BE2C (cell line): ENCODE measurements around the gene NUP214.

Experiments used
- DNase-seq: peaks from one replicate; pipeline ENCODE4 v3.0.0-alpha.2; 2020
- H3K27me3 ChIP-seq: fragments of 250-450 bp; sonication (Bioruptor Pico); 2 replicates; pipeline ENCODE4 v1.5.1; 2020; ENCODE audit warnings: mild to moderate bottlenecking
- H3K36me3 ChIP-seq: fragments of 250-450 bp; sonication (Bioruptor Pico); 2 replicates; pipeline ENCODE4 v1.5.1; 2020; ENCODE audit warnings: mild to moderate bottlenecking
- H3K4me1 ChIP-seq: fragments of 250-450 bp; sonication (Bioruptor Pico); 2 replicates; pipeline ENCODE4 v1.5.1; 2020
- H3K4me3 ChIP-seq: 2 replicates; pipeline ENCODE4 v1.5.1; 2011; ENCODE audit warnings: low read depth, low read length
- H3K9me3 ChIP-seq: fragments of 250-450 bp; sonication (Bioruptor Pico); 2 replicates; pipeline ENCODE4 v1.5.1; 2020
- TF ChIP-seq, protein P1 (sequence below): IDR thresholded peaks from 2 replicates; pipeline ENCODE4 v1.5.1; 2012; ENCODE audit warnings: mild to moderate bottlenecking, low read depth, low read length

The NUP214 gene

DNA sequence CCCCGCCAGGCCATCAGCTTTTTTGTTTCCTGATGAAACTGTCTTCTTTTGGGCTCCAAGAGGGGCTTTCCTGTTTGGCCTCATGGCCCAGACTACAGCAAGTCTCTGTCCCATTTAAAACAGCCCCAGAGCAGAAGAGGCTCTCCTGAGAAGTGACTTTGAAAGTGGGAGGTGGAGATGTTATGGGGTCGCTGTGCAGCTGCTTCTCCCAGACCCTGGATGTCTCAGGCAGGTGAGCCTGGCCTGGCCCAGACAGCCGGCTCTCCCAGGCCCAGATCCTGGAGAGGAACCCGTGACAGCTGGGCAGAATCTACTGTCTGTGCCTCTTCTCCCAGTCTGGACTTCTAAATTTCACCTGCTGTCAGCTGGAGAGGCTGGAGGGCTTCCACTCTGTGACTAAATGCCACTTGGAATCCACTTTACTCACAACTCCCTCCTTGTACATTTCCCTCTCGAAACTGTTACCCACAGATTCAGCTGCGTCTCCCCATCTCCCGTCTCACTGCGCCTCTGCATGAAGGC lies 130.4 kb downstream of the NUP214 start:
- Histone ChIP-seq H3K27me3 (no peaks in the 10 kb centered on the region), H3K36me3 (no peaks in the 10 kb centered on the region), H3K9me3 (no peaks in the 10 kb centered on the region), H3K4me3 (no peak overlapping the region), H3K4me1 (no peaks in the 10 kb centered on the region)
- TF ChIP-seq, protein P1, sequence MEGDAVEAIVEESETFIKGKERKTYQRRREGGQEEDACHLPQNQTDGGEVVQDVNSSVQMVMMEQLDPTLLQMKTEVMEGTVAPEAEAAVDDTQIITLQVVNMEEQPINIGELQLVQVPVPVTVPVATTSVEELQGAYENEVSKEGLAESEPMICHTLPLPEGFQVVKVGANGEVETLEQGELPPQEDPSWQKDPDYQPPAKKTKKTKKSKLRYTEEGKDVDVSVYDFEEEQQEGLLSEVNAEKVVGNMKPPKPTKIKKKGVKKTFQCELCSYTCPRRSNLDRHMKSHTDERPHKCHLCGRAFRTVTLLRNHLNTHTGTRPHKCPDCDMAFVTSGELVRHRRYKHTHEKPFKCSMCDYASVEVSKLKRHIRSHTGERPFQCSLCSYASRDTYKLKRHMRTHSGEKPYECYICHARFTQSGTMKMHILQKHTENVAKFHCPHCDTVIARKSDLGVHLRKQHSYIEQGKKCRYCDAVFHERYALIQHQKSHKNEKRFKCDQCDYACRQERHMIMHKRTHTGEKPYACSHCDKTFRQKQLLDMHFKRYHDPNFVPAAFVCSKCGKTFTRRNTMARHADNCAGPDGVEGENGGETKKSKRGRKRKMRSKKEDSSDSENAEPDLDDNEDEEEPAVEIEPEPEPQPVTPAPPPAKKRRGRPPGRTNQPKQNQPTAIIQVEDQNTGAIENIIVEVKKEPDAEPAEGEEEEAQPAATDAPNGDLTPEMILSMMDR, result no peak
- DNase-seq, result no peak

DNA sequence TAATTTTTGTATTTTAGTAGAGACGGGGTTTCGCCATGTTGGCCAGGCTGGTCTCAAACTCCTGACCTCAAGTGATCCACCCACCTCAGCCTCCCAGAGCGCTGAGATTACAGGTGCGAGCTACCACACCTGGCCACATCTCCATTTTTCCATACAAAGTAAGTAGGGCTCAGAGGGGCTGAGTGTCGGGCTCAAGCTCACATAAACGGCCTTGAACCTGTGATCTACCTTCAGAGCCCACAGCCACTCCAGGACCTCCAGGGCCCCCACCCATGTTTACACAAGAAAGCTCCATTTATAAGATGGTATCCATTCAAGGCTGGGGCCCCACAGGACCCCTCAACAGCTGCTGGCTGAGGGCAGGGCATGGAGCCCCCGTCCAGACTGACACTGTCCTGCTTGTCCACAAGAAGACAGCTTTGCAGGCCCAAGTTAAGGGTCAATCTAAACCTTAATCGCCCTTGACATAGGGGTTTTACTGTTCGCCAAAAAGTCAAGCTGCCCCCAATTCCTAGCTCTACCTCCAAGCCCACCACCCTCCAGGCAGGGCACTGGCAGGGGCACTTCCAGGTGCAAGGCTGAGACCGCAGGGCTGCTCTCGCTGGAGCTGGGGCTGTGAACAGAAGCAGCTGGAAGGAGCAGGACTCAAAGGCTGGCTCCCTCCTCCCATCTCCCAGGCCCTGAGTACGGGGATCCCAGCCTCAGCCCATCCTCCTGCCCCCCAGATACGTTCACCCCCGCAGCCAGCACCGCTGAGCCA lies 132.1 kb downstream of the NUP214 start:
- TF ChIP-seq, protein P1, result no peak
- no peaks in the 10 kb centered on the region for H3K9me3 ChIP-seq
- H3K36me3 ChIP-seq, result no peaks in the 10 kb centered on the region
- H3K27me3 ChIP-seq, result no peaks in the 10 kb centered on the region
- no peak overlapping the region for H3K4me3 ChIP-seq
- H3K4me1 ChIP-seq, result no peaks in the 10 kb centered on the region
- DNase-seq, result no peak

DNA sequence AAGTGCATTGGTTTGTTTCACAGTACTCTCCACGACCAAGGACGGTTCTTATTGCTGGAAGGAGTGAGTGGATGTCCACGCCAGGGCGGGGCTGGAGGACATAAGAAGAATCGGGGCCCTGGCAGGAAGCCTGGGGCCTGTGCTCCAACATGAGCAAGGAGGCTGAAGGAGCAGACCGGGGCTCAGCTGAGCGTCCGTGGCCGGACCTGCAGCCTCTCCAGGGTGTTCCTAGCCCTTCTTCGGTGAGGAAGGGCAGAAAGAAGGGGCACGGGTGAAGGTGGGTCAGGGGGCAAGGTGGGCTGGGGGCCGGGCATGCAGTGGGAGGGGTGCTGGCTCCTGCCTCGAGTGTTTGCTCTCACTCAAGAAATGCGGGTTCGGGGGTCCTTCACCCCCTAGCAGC lies 132.8 kb downstream of the NUP214 start:
- H3K9me3 ChIP-seq, result no peaks in the 10 kb centered on the region
- TF ChIP-seq, protein P1, result no peak
- H3K27me3 ChIP-seq, result no peaks in the 10 kb centered on the region
- H3K4me3 ChIP-seq, result no peak overlapping the region
- no peaks in the 10 kb centered on the region for H3K36me3 ChIP-seq
- no peaks in the 10 kb centered on the region for H3K4me1 ChIP-seq
- no peak for DNase-seq

DNA sequence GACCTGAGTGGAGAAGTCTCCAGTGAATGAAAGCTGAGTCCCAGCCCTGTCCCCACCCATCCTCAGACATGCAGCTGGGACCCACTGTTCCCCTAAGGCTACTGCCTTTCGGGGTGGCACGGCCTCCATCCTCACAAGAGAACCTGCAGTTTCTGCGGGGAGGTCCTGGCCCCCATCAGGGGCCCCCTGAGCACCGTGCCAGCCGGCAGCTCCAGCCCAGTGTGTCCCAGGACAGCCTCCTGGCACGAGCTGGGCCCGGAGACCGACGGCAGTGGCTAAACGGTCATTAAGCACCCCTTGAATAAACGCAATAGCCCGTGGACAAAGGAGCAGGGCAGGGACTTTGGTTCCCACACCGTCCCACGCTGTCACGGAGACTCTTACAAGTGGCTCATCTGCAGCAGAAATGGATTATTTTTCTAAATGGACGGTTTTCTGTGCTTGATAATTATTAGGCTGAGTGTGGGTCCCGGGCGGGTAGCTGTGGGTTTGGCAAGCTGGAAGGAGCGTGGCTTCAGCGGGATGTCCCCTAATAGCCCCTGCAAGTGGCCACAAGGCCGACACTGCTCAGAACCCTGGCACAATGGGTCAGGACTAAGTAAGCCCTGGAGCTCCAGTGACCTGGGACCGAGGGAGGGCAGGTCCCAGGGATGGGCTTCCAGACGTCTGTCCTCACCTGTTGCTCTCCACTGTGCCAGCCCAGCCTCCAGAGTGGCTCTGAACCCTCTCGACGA lies 133.5 kb downstream of the NUP214 start:
- TF ChIP-seq, protein P1, result no peak
- H3K9me3 ChIP-seq, result no peaks in the 10 kb centered on the region
- no peak overlapping the region for H3K4me3 ChIP-seq
- no peaks in the 10 kb centered on the region for H3K36me3 ChIP-seq
- no peak for DNase-seq
- no peaks in the 10 kb centered on the region for H3K27me3 ChIP-seq
- H3K4me1 ChIP-seq, result no peaks in the 10 kb centered on the region

DNA sequence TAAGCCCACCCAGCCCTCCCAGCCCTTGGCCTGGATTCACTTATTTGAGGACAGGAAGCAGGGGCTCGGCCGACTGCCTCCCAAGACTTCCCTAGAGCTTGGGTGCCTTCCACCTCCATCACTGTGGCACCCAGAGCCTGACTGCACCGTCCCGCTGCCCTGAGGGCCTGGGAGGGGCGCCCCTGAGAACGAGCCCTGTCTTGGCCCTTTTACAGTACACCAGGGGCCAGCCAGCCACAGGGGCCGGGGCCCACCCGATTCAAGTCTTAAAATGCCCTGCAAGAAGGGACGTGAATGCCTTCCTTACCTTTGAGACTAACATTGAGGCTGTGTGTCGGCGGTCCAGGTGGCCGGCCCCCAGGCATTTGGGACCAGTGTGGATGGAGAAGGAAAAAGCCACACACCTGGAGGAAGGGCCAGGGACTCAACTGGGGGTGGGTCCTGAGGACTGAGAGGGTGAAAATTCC lies 134.1 kb downstream of the NUP214 start:
- no peak for DNase-seq
- Histone ChIP-seq H3K27me3 (no peaks in the 10 kb centered on the region), H3K4me1 (no peaks in the 10 kb centered on the region), H3K9me3 (no peaks in the 10 kb centered on the region), H3K4me3 (no peak overlapping the region), H3K36me3 (no peaks in the 10 kb centered on the region)
- TF ChIP-seq, protein P1, result no peak
